ENCODE results near the gene ADGRG4.
"Not testable (repeated sequence)": the region's sequence is repeated elsewhere in the genome, so short reads cannot be mapped to it uniquely, and the experiment has no call there.

ADGRG4 gene, protein sequence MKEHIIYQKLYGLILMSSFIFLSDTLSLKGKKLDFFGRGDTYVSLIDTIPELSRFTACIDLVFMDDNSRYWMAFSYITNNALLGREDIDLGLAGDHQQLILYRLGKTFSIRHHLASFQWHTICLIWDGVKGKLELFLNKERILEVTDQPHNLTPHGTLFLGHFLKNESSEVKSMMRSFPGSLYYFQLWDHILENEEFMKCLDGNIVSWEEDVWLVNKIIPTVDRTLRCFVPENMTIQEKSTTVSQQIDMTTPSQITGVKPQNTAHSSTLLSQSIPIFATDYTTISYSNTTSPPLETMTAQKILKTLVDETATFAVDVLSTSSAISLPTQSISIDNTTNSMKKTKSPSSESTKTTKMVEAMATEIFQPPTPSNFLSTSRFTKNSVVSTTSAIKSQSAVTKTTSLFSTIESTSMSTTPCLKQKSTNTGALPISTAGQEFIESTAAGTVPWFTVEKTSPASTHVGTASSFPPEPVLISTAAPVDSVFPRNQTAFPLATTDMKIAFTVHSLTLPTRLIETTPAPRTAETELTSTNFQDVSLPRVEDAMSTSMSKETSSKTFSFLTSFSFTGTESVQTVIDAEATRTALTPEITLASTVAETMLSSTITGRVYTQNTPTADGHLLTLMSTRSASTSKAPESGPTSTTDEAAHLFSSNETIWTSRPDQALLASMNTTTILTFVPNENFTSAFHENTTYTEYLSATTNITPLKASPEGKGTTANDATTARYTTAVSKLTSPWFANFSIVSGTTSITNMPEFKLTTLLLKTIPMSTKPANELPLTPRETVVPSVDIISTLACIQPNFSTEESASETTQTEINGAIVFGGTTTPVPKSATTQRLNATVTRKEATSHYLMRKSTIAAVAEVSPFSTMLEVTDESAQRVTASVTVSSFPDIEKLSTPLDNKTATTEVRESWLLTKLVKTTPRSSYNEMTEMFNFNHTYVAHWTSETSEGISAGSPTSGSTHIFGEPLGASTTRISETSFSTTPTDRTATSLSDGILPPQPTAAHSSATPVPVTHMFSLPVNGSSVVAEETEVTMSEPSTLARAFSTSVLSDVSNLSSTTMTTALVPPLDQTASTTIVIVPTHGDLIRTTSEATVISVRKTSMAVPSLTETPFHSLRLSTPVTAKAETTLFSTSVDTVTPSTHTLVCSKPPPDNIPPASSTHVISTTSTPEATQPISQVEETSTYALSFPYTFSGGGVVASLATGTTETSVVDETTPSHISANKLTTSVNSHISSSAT (N-terminal part only)

DNA sequence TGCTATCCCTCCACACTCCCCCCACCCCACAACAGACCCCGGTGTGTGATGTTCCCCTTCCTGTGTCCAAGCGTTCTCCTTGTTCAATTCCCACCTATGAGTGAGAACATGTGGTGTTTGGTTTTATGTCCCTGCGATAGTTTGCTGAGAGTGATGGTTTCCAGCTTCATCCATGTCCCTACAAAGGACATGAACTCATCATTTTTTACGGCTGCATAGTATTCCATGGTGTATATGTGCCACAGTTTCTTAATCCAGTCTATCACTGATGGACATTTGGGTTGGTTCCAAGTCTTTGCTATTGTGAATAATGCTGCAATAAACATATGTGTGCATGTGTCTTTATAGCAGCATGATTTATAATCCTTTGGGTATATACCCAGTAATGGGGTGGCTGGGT is at the start of gene ADGRG4:
ADGRG4 (plus strand) TSS at position 243 of the 400 bp plus-strand sequence. CDS start 7,815 bp downstream, outside the sequence.
- not testable (repeated sequence) for DNase-seq (ENCODE audit: low spot score)

DNA sequence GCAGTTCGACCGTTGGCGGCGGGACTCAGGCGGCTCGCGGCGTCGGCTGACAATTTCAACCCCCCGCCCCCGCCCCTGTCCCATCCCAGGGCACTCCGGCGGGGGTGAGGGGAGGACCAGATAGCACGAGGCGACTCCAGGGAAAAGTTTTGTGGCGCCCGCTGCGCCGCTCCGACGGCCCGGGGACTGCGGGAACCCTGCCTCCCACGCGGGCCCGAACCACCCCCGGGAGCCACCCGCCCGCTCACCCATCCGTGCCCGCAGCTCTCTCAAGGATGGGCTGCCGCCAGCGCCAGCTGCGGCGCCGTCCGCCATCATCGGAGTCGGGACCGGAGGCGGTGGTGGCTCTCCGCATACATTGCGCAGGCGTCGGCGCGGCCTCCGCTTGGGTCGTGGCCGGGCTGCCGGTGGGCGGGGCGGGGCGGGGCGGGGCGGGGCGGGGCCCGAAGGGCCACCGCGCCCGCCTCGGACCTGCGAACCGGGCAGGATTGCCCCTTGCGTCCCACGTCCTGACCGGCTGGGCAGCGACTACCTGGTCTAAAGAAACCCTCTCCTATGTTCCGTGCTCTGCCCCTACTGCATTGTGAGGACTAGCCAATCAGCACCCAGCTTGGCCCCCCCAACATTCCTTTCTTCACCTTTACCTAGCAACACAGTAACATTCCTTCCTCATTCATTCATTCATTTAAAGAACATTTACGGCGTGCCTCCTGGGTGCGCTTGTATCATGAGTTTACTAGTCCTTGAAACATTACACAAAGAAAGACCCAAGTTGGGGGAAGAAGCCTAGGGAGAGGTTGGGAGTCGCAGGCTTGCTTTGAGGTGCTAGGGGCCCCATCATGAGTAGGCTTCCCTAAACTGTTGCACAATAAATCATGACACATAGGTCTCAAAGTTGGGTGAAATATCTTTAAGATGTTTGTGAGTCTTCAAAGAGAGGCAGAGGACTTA is 49.4 kb upstream of the ADGRG4 start, which contains the start of gene MAP7D3:
MAP7D3 (minus strand) TSS at position 360 of the 951 bp plus-strand sequence; CDS start at position 318, 42 bp downstream.
- DNase-seq (ENCODE audit: low spot score), result peak; percentile 61

DNA sequence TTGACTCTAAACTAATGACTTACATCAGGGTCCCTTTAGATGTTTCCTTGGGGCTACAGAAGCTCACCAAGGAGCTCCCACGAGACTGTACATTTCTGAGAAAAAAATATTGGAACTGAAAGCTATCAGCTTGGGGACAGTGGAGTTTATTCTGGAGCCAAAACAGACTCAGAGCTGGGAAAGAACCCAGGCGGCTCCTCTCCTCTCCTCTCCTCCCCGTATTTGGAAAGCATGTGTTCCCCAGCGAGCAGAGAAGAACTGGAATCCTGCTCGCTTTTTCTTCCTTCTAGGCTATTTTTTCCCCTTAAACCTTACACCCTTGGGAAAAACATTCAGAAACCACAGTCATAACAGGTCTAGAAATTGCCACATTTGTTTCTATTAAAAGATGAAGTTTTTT is 45.2 kb upstream of the ADGRG4 start:
- DNase-seq (ENCODE audit: low spot score), result no peak

DNA sequence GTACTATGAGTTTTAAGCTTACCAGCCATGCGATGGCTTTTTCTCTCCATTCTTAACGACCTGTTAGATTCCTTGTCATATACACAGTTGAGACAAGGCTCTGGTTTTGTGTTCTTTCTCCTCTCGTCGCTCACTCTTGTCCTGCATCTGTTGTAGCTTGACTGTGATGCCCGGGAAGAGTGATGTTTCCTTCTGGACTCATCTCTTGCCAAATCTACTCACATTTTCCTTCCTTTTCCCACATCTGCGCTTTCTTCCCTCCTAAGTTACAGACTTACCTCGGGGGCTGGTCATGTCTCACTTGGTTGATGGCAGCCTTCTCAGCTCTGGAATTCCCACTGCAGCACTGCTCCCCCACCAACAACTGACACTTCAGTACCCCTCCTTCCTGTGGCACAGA is 44.7 kb upstream of the ADGRG4 start:
- no peak for DNase-seq (ENCODE audit: low spot score)

DNA sequence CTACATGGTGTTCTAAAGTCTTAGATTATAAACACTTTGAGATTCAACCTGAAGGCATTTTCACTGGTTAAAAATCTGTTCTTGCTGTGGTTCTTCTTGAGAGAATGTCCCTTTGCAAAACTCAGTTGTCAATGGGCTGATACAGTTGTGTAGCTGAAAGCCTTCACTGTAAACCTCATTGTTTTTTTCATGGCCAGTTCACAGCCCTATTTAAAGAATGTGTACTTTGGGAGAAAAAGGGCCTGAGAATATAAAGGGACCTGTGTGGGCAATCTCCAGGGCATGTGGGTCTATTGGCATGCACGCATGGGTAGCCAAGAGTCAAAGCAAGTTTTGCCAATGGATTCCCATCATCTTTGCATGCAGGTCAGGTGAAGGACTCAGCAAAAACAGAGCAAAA is 41.8 kb upstream of the ADGRG4 start:
- DNase-seq (ENCODE audit: low spot score), result no peak

DNA sequence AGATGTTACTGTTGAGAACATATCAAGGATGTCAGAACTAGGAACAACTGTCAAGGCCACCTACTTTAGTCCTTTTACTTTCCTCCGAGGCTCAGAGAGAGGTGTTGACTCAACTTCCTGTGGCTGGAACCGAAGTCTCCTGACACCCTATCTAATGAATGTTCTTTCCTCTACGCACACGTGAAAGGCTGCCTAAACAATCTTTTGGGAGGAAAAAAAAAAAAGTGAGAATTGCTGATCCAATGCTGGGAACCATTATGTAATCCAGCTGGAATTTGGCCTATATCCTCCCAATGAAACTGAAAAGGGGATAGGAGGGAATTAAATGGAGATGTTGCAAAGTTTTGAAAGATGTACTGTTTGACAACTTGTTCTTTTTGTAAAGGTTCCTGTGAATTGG is 41.2 kb upstream of the ADGRG4 start:
- no peak for DNase-seq (ENCODE audit: low spot score)

DNA sequence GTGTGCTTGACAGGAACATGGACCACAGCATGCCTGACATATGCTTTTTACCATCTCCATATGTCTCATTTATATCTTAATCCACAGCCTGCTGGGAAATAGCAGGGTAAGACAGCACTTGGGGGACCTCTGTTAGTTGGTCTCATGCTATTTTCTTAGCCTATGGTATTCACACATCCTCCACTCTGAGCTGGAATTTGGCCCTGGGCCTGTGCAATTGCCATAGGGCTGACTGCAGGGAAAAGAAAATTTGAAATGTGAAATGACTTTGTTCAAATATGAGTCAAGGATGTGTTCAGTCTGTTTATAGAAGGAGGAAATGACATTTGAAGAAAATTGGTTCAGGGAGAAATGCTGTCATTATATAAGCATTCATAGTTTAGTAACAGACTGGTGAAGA is 40.0 kb upstream of the ADGRG4 start:
- DNase-seq (ENCODE audit: low spot score), result no peak

DNA sequence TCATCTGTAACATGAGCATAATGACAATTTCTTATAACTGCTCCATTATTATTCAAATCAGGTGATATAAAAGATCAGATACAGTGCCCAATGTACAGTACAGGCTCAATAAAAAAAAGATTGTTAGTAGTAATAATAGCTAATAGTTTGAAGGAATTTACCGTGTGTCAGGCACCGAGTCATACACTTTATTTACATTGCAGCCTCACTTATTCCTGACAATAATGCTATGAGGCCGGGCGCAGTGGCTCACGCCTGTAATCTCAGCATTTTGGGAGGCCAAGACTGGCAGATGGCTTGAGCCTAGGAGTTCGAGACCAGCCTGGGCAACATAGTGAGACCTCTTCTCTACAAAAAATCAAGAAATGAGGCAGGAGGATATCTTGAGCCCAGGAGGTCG is 39.4 kb upstream of the ADGRG4 start:
- no peak for DNase-seq (ENCODE audit: low spot score)

DNA sequence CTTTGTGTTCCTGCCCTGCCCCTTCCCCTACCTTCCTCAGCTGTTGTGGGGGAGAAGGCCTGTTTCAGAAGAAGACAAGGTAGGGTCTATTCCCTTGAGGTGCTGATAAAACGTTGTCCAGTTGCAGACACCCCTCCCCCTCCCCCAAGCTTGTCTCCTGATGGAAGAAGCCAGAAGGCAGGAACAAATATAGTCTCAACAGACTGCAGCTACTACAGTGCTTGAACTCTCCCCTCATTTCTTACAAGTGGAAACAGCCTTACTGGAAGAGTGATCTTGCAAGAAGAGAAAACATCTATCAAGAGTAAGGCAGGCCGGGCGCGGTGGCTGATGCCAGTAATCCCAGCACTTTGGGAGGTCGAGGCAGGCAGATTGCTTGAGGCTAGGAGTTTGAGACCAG is 38.5 kb upstream of the ADGRG4 start:
- no peak for DNase-seq (ENCODE audit: low spot score)

DNA sequence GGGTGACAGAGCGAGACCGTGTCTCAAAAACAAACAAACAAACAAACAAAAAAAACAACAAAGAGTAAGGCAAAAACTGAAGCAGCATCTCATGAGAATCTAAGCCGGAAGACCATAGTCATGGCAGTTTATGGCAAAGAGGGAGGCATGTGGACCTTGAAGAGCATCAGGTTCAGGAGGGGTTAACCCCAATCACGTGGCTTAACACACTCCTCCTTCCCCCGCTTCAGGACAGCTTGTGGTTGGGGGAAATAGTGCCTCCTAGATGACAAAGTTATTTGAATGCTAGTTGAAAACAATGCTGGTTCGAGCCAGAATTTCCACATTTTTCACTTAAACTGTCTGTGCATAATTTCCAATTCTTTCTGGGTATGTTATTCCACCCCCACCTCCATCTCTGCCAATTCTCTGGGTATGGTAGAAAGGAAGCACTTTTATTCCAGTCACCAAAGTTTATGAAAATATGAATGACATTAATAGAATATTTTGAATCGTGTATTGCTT is 37.9 kb upstream of the ADGRG4 start:
- no peak for DNase-seq (ENCODE audit: low spot score)

DNA sequence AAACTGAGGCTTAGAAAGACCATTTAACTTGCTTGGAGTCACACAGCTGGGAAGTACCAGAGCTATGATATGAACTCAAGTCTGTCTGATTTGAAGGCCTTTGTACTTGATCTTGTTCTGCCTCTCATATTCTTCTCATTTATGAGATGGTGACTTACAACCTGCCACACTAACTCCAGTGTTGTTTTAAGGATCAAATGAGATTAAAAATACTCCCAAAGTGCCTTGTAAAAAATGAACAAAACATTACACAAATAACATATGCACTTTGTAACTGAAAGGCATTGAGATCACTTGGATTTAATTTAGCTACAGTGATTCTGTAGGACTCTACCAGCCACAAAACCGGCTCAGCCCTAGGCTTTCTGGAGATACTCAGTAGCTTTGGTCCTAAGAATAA is 33.9 kb upstream of the ADGRG4 start:
- DNase-seq (ENCODE audit: low spot score), result no peak

DNA sequence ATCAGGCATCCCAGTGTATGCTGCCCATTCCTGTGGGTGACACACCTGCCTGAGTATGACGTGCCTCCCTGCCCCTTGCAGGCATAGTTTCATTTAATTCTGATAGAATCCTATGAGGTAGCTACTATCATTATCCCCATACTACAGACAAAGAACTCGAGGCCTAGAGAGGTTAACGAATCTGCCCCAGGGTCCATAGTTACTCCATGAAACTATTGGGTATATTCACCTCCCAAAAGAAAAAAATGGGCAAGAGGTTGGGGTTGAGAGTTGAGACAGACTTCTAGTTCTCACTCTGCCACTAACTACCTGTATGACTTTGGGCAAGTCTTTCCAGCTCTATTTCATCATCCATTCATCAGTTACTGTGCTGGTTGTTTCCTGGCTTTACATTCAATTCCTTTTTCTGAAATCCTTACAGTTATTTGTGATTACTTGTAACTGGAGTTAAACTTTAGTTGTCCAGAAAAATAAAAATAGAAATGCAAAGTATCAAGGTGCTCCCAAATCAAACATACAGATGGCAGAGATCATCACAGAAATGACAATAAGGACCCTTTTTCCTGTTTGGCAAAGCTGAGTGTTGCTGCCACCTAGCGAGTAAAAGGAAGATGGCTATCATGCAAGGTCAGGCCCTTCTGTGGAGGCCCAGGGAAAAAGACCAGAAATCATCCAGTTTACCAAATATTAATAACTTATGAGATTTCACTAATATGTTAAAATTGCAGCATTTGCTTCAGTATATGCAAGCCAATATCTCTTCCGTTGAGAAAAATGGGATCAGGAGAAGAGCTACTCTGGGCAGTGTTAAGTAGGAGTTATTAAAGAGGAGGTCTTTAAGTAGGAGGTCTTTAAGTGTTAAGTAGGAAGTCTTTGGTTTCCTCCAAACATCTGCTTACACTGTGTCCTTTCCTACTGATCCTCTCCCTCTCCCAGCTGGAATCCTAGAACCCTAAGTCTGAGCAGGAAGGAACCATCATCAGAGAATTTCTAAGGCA is 32.4 kb upstream of the ADGRG4 start:
- DNase-seq (ENCODE audit: low spot score), result peak; percentile 30

DNA sequence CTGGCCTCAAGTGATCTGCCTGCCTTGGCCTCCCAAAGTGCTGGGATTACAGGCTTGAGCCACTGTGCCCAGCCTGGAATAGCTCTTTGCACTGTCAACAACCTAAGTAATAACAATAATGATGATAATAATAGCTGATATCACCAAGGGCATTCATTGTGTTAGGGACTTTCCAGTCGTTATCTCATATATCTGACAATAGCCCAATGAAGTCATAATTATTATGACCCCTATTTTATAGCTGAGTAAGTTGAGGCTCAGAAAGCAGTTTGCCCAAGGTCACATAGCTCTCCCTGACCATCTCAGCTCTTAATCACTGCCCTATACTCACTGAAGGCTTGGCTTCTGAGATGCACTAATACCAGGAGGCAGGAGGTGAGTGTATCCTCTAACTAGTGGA is 30.8 kb upstream of the ADGRG4 start:
- DNase-seq (ENCODE audit: low spot score), result no peak

DNA sequence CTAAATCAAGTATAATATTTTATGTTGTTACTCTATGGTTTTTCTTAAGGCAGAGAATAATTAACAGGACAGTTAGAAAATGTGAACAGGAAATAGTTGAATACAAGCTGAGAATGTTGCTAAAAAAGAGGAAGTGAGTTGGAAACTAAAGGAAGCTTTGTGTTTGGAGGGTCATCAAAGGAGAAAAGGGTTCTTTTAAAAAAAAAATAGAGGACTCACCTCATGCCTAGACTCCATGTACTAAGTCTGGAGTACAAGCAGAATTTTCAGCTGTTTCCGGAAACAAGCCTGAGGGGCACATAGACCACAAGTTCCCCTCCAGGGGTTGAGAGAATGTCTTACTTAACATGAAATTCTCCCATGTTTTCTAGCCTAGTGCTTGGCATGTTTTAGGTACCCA is 29.5 kb upstream of the ADGRG4 start:
- no peak for DNase-seq (ENCODE audit: low spot score)

DNA sequence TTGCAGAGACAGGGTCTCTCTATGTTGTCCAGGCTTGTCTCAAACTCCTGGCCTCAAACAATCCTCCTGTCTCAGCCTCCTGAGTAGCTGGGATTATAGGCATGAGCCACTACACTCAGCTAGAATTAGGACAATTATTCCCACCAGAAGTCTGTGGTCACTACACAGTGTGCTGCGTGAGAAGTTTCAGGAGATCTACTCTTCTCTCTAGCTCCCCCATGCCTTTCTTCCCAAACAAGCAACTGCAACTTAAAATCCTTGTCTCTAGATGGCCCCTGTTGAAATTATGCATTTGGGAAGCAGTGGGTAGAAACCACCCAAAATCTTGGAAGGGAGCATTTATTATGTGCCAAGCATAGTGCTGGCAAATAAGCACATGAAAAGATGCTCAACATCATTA is 28.4 kb upstream of the ADGRG4 start:
- DNase-seq (ENCODE audit: low spot score), result peak; percentile 7

DNA sequence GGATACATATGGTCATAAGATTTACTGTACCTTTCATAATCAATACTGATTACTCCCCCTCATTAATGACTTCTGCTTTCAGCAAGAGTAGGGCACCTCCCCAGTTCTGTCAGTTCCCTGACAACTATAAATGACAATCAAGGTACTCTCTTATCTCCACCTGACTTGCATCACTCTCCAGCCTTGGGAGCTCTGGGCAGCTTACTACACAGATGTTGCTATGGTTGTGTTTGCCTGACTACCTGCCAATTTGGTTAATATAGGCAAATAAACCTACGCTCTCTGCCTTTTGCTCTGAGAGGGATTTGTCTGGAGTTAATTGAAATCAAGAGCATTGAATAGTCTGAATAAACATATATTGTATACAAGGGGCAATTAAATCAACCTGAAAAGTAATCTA is 26.8 kb upstream of the ADGRG4 start:
- DNase-seq (ENCODE audit: low spot score), result no peak

DNA sequence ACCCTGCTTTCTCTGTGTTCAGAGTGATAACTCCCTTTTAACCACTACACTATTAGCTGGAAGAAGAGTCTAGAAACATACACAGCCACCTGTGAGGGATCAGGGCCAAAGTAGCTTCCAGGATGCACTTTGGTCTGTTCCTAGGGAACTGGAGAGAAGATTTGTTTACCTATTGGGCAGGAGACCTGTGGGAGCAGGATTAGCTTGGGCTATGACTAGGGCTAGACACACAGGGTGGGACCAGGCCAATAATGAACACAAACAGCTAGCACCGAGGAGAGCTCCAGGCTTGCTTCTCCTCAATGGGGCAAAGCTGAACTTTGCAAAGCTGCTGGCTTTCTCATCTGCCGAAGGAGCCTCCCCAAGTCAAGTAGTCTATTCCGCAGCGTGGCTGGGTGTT is 25.2 kb upstream of the ADGRG4 start:
- no peak for DNase-seq (ENCODE audit: low spot score)

DNA sequence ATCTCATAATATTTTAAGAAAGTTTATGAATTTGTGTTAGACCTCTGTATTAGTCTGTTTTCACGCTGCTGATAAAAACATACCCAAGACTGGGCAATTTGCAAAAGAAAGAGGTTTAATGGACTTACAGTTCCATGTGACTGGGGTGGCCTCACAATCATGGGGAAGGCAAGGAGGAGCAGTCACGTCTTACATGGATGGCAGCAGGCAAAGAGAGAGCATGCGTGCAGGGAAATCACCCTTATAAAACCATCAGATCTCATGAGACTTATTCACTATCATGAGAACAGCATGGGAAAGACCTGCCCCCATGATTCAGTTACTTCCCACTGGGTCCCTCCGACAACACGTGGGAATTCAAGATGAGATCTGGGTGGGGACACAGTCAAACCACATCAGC is 14.4 kb upstream of the ADGRG4 start:
- not testable (repeated sequence) for DNase-seq (ENCODE audit: low spot score)

DNA sequence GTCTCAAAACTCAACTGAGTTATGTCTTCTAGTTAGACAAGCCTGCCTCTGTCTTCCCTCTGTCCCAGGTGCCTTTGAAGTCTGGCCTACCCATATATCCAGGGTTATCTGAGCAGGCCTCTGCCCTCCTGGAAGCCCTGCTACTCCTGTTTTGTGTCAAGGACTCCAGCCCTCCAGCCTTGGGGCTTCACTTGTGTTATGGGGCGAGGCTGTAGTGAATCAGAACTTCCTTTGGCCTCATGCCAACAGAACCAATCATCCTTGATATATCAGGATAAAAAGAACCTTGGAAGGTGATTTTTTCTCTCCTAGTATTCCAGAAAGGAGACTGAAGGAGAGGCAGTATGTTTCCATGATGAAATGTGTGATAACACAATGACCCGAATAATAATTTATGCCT is 8.9 kb upstream of the ADGRG4 start:
- DNase-seq (ENCODE audit: low spot score), result no peak

DNA sequence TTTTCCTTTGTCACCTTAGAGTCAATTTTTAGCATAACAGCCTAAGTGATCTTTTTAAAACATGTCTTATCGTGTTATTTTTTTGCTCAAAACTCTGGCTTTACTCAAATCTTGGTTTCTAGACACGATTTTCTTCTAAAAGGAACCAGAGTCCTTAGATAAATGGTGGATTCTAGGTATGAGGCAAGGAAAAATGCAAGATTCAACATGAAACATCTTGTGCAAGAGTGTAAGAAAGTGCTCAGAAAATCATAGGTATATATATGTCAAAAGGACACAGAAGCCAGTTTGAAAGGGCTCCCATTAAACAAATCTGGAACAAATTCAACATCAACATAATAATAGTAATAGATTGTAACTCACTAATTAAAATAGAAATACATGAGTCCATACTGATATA is 8.1 kb upstream of the ADGRG4 start:
- no peak for DNase-seq (ENCODE audit: low spot score)

All from SW480 (cell line).